HG02610 (cell line): ENCODE data around the gene RLF.
A peak's percentile ranks its signal among the peaks of the same experiment; 100 is the strongest.

Experiments used
- ATAC-seq: cut with Tn5 transposase; IDR thresholded peaks from one replicate; pipeline ENCODE4 v1.9.1; 2021; ENCODE audit warnings: mild to moderate bottlenecking, moderate library complexity; ENCODE audit not compliant: unreplicated experiment

RLF gene, protein sequence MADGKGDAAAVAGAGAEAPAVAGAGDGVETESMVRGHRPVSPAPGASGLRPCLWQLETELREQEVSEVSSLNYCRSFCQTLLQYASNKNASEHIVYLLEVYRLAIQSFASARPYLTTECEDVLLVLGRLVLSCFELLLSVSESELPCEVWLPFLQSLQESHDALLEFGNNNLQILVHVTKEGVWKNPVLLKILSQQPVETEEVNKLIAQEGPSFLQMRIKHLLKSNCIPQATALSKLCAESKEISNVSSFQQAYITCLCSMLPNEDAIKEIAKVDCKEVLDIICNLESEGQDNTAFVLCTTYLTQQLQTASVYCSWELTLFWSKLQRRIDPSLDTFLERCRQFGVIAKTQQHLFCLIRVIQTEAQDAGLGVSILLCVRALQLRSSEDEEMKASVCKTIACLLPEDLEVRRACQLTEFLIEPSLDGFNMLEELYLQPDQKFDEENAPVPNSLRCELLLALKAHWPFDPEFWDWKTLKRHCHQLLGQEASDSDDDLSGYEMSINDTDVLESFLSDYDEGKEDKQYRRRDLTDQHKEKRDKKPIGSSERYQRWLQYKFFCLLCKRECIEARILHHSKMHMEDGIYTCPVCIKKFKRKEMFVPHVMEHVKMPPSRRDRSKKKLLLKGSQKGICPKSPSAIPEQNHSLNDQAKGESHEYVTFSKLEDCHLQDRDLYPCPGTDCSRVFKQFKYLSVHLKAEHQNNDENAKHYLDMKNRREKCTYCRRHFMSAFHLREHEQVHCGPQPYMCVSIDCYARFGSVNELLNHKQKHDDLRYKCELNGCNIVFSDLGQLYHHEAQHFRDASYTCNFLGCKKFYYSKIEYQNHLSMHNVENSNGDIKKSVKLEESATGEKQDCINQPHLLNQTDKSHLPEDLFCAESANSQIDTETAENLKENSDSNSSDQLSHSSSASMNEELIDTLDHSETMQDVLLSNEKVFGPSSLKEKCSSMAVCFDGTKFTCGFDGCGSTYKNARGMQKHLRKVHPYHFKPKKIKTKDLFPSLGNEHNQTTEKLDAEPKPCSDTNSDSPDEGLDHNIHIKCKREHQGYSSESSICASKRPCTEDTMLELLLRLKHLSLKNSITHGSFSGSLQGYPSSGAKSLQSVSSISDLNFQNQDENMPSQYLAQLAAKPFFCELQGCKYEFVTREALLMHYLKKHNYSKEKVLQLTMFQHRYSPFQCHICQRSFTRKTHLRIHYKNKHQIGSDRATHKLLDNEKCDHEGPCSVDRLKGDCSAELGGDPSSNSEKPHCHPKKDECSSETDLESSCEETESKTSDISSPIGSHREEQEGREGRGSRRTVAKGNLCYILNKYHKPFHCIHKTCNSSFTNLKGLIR (N-terminal part only)

DNA sequence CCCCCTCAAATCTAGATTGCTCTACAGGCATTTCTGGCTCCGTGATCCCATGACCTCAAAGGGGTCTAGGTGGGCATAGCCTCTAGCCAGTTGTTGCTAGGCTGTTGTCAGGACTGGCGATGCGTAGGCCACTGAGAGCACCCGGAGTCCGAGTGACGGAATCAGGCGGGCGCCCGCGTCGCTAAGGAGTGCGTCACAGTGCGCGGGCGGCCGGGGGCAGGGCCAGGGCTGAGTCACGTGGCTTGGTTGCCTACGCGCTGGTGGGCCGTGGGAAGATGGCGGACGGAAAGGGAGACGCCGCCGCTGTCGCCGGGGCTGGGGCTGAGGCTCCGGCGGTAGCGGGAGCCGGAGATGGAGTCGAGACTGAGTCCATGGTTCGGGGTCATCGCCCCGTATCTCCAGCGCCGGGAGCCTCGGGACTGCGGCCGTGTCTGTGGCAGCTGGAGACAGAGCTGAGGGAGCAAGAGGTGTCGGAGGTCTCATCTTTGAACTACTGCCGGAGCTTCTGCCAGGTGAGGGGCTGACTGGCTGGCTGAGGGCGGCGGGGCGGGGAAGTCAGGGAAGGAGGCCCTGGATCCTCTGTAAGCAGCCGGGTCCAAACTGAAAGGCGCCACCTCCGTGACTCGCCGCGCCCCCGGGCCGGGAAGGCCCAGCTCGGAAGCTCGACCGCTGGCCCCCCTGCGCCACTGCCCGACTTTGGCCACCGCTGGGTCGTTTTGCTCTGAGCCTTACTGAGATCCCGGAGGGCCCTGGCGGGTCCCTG lies at the start of gene RLF:
TSS of gene RLF (plus strand) at position 263 of the 763 bp plus-strand sequence. CDS start at position 276, 13 bp downstream.
- ATAC-seq, result peak; percentile 94

DNA sequence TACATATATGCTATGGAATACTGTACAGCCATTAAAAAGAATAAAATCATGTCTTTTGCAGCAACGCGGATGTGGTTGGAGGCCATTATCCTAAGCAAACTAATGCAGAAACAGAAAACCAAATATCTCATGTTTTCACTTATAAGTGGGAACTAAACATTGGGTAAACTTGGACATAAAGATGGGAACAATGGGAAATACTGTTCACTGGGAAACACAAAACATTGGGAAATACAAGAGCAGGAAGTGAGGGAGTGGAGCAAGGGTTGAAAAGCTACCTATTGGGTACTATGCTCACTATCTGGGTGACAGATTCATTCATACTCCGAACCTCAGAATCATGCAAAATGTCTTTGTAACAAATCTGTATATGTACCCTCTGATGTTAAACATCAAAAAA lies 46.8 kb upstream of the RLF start:
- ATAC-seq, result no peak

DNA sequence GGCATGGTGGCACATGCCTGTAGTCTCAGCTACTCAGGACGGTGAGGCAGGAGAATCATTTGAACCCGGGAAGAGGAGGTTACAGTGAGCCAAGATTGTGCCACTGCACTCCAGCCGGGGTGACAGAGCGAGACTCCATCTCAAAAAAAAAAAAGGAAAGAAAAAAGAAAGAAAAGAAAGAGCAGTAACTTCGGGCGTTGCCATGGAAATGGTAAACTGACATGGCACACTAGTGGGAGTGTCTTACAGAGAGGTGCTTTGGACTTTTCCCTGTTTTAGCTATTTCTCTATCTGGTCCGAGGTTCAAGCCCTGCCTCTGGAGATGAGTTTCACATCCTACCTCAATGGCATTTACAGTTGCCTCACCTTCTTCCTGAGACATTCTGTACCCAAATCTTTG lies 41.1 kb upstream of the RLF start:
- ATAC-seq, result no peak

- ATAC-seq, result no peak
Observed at GRCh38 chr1:40122855-40123254, 38.3 kb upstream of the RLF start.

DNA sequence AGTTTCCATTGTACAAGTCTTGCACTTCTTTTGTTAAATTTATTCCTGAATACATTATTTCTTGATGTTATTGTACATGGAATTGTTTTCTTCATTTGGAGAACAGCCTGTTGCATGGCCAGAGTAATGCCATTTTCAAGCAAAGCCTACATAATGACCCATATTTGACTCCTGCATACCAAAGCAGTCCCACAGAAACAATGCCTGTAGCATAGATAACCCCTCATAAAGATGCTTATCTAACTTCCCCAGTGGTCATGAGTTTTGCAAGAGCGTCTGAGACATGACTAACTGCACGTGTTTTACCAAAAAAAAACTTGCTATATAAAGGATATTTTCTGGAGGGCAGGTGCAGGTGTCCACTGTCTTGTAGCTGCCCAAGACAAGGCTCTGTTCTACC lies 30.3 kb upstream of the RLF start:
- ATAC-seq, result no peak

- no peak for ATAC-seq
Observed at GRCh38 chr1:40132383-40133311, 28.5 kb upstream of the RLF start.

- no peak for ATAC-seq
Observed at GRCh38 chr1:40133312-40133665, 27.9 kb upstream of the RLF start.

DNA sequence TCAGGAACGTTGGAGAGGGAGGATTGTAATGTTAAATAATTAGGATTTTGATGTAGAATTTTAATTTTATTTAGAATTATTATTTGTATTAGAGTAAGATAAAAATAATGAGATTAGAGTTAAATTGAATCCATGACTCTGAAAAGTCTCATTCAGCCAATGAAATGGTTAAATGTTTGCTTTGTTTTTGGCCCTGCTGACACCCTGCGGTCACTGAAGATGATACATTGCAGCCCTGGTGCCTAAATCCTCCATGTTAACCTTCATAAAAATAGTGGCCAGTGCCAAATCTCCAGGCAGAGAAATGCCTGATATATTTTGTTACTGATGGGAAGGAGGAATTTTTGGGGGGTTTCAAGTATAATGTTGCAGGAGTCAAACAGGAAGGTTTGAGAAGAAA lies 27.3 kb upstream of the RLF start:
- no peak for ATAC-seq

GRCh38 chr1:40140211-40140973 lies 20.8 kb upstream of the RLF start:
- no peak for ATAC-seq

DNA sequence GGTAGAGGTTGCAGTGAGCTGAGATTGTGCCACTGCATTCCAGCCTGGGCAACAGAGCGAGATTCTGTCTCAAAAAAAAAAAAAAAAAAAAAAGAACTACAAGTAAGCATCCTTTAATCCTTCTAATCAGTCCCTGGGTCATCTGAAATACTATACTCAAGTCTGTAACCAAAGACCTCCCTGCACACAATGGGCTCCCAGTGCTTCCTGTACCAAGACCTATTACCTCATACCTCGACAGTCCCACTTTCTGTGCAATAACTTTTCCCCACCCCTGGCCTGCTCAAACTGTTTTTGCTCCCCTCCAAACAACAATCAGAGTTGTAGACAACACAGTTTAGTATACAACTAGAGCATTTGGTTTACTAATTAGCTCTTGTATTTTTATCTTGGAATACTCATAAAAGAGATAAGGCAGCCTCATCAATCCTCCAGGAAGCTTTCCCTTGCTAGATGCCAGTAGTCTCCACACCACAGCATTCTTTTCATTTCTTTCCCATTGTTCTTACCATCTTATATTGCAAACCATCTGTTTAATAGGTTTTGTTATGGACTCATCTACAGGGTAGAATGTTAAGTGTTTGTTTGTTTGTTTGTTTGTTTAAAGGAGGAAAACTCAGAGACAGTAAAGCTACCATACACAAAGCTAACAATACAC lies 19.2 kb upstream of the RLF start:
- ATAC-seq, result no peak

- no peak for ATAC-seq
Observed at GRCh38 chr1:40143891-40144575, 17.2 kb upstream of the RLF start.

DNA sequence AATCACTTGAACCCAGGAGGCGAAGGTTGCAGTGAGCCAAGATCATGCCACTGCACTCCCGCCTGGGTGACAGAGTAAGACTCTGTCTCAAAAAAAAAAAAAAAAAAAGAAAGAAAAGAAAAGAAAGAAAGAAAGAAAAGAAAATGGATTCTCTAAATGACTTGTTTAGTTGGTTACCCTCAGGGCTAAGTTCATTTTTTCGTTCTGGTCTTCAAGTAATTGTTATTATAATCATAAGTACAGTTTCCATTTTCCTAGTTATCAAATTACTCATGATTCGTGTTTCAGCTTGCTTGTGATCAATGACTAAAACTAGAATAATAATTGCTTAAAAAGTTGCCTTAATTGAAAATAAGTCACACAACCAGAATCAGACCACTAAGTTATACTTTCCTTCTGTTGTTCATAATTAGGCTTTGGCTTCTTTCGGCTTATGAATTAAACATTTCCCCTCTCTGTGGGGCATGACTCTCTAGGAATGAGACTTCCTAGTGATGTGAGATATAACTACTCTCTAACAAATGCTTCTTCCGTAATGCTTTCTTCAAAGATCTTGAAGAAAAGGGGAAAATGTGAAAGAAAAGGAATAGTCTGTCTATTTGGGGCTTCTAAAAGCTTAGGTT lies 9.6 kb upstream of the RLF start:
- no peak for ATAC-seq

GRCh38 chr1:40153073-40153770 lies 8.0 kb upstream of the RLF start:
- ATAC-seq, result peak; percentile 50

DNA sequence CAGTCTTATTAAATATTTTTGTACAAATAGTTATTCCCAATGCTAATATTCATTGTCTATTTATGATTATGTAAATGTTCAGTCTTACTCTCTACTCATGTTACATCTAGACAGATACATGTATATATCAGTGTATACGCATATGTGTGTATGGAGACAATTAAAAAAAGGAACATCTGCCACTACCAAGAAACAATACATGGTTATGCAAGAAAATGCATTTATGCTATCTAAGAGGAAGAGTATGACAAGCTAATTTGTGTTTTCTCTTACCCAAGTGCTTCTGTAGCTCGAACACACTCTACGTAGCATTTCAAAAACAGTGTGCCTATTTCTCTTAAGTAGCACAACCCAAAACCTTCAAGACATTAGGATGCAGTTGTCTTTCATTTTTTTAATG lies 6.1 kb upstream of the RLF start:
- no peak for ATAC-seq

- ATAC-seq, result no peak
Observed at GRCh38 chr1:40155910-40156309, 5.3 kb upstream of the RLF start.

- ATAC-seq, result no peak
Observed at GRCh38 chr1:40160806-40161124, 422 bp upstream of the RLF start.
